Posterior vena cava (tissue), 2 donors: ENCODE data around the gene COTL1. TPM values are rescaled to one million over a fixed set of nuclear protein-coding genes. Genes with fewer than 3 reads are reported as not detected.
"Not testable (repeated sequence)": the region's sequence is repeated elsewhere in the genome, so short reads cannot be mapped to it uniquely, and the experiment has no call there.

Source experiments
- DNase-seq: peaks from one replicate; pipeline ENCODE4 v3.0.0-alpha.2; 2020; ENCODE audit warnings: low spot score
- intact Hi-C, 2 donors: fragments of 100-400 bp; cut with DNase I; formaldehyde crosslinking; loops; one replicate each; pipeline versions ENCODE4 v1.14.1 to v1.14.2; 2022 to 2023
- total RNA-seq, 2 donors: library from RNA; stranded (reverse); fragmentation: NEBNext Ultra II Directional; extraction: Animal tissue kit (Norgen Biotek cat#: 25700); gene quantifications; one replicate each; pipeline ENCODE4 v1.2.1, GENCODE V29; 2021
- donor health status: DM: yes; HTN: yes; CAD: no.
- donor health status: DM: yes; HTN: yes; CAD: no.

Gene COTL1
- total RNA-seq, 2 donors from 2014 or later: 55.0 to 66.0 TPM

DNA sequence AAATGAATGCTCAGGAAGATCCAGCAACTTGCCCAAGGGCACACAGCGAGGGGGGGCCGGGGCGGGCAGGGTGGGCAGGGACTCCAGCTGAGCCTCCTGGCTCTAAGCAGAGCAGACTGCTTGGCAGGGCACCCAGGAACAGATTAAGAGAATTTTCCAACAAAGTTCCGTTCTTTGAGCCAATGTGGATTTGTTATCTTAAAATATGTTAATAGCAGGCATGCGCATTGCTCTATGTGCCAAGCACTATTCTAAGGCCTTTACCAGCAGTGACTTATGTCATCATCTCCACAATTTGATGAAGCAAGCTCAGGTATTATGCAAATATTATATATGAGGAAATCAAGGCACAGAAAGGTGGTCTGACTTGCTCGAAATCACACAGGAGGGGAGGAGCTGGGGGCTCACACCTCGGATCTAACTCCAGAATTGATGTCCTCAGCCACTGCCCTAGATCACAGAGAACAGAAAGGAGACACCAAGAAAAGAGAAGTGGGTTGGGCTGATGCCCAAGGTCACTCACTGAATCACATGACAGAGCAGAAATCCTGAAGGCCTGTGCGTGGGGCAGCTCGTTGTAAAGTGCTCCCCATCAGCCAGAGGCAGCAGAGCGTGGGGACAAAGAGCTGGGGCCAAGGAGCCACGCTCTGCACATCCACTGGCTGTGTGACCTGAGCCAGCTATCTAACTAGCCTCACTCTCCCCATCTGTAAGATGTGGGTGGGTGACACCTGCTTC is 90.2 kb downstream of the COTL1 start:
- DNase-seq: no peak
- intact Hi-C loops: loop anchor here in 1 of 2 donors (5.0 kb wide), 1 partner anchor 90 kb away; the partner anchor contains the start of gene COTL1

DNA sequence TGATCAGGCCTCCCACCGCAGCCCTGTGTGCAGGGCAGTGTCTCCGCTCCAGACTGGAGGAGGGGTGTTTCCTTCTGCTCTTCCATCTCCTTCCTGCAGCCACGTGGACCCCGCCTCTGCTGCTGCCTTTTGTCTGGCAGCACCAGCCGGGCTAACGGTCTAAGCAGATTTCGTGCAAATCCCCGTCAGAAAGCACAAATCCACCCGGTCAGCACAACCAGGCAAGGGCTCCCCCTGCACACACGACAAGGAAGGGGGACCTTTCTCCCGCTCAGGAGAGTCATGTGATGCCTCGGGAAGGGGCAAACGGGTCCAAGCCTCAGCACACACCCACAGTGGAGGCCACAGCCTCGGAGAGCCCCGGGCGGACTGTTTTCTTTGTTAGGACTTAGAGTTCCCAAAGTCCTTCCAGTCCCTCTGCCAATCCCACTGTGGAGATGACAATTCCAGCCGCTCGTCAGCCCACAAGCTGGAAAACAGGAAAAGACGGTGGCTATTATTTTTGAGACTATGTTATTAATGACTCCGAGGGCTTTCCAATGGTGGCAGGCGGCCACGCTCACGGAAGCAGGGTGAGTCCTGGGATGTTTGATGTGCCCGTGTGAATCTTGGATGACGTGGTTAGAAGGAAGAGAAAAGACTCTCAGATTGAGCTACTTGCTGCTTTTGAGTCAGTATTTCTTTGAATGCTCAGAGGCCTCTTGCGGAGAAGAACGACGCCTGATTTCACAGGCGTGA is 90.9 kb downstream of the COTL1 start:
- intact Hi-C loops: loop anchor here in 1 of 2 donors (5.0 kb wide), 1 partner anchor 90 kb away; the partner anchor contains the start of gene COTL1
- DNase-seq: no peak

DNA sequence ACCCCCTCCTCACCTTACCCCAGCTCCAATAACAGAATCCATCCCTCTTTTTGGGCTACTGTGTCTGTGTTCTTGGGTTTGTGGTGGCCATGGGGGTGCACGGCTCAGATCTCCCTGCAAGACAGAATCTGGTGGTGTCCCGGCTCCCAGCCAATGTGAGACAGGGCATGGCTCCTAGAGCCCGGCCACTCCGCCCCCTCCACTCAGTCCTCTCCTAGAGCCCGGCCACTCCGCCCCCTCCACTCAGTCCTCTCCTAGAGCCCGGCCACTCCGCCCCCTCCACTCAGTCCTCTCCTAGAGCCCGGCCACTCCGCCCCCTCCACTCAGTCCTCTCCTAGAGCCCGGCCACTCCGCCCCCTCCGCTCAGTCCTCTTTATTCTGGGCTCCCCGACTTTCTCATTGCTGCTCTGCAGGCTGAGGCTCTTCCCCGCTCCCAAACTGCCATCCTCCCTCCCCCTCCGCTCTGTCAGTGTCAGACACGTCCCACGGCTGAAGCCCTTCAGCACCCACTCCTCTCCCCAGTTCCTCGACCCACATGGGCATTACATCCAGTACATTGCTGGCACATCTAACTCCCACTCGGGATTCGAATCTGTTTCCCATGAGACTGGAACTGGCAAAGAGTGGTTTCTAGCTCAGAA is 92.8 kb downstream of the COTL1 start:
- DNase-seq: not testable (repeated sequence)
- intact Hi-C loops: loop anchor here in 1 of 2 donors (5.0 kb wide), 1 partner anchor 92 kb away; the partner anchor contains the start of gene COTL1

DNA sequence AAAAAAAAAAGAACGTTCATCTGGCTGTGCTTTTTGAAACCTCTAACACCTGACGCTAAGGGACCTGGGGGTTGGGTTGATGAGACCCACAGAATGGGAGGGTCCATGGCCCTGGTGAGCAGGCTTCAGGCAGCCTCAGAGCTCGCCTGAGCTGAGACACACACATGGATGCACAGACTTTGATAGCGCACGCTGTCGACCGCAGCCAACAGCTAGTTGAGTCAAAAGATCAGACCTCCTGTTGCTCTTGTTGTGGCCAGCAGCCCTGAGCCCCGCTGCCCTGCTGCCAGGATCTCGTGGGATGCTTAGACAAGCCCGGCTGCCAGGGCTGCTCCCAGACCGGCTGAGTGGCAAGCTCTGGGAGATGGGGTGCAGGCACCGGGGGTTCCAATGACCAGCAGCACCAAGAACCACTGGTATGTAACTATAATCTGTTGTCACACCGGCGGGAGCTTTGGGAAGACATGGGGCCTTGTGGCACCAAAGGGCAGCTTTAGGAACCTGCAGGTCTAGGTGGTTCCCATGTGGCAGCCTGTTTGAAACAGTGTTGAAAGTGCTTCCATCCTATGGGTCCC is 93.4 kb downstream of the COTL1 start:
- intact Hi-C loops: no loop called here
- DNase-seq: no peak

DNA sequence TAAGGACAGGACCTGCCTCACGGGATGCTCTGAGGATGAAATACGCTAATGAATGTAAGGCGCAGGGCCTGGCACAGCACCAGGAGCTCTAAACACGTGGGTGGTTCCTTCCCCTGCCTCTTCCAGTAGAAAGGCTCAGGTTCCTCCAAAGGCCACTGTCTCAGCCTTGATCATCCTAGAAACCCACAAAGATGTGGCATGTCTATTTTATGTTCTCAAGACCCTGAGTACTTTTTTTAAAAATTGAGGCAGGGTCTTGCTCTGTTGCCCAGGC is 96.4 kb downstream of the COTL1 start:
- DNase-seq: no peak

DNA sequence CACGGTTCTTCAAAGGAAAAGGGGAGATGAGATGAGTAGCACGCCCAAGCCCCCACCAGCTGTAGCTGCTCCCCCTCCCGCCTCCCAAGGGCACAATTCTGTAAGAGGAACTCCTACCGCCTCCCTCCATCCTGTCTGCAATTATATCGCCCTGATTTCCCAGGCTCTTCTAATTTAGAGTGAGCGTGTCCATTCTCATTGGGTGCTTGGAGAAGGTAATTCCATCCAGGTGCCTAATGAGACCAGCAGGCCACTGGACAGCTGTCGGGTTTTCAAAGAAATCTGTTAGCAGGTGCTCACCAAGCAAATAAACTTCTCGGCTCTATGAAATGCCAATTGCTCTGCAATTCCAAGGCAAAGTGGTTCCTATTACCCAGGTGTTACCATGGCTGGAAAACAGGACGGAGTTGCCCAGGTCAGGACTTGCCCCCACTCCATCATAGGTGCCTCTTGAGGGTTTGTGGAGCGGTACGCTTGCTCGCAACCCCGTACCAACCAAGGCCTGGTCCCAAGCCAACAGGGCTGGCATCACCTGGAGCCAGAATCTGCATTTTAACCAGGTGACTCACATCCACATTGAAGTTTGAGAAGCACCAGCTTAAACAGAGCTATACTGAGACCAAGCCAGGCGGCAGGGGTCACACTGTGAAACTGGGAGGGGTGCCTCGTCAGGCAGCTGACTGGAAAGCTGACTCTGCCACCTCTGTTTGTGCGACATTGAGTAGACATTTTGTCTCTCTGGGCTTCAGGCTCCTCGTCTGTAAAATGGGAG is 97.0 kb downstream of the COTL1 start:
- no peak for DNase-seq

More for the DNA sequence above, 96.4 kb downstream of the COTL1 start:
- intact Hi-C loops: no loop called here

DNA sequence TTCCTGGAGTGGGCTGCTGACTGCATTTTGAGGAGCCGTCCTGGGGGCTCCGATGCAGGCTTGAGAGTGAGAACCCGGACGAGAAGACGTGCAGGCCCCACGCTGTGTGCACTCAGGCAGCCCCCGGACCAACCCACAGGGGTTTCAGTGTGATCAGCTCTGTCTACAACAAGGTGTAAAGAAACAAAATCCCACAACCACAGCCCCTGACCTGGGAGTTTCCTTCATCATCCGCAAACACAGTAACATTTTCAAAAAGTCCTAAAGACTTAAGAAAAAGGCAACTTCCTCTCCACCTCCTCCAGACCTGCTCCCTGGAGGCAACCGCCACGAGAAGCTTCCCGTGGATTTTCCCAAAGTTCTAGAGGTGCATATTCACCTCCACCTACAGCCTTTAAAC is 98.0 kb downstream of the COTL1 start:
- intact Hi-C loops: no loop called here
- no peak for DNase-seq

More for the DNA sequence above, 97.0 kb downstream of the COTL1 start:
- intact Hi-C loops: no loop called here

DNA sequence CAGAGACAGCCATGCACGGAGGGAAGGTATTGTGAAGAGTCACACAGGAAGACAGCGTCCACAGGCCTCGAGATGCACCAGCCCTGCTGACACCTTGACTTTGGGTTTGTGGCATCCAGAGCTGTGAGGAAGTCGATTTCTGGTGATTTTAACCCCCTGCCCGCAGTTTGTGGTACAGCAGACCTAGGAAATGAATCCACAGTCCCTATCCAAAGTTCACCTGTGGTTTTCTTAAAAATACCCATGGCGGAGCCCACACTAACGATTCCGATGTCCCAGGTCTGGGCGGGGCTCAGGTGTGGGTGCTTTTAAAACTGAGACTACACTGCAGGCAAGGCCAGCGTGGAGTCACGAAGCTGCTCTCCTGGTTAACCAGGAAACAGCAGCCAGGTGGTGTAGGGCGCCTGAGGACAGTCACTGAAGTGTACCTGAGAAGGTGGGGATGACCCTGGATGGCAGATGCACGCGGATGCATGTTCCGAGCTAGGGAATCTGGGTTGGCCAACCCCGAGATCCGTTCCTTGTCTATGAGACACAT is 99.0 kb downstream of the COTL1 start:
- intact Hi-C loops: no loop called here
- peak; percentile 54 for DNase-seq

DNA sequence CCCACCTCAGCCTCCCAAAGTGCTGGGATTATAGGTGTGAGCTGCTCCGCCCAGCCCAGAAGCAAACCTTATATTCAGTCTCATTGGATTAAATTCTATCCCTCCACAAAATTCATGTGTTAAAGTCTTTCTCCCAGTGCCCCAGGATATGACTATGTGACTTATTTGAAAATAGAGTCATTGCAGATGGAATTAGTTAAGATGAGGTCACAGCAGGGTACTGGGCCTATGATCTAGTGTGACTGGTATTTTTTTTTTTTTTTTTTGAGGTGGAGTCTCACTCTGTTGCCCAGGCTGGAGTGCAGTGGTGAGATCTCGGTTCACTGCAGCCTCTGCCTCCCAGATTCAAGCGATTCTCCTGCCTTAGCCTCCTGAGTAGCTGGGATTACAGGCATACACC is 99.7 kb downstream of the COTL1 start:
- DNase-seq: not testable (repeated sequence)

DNA sequence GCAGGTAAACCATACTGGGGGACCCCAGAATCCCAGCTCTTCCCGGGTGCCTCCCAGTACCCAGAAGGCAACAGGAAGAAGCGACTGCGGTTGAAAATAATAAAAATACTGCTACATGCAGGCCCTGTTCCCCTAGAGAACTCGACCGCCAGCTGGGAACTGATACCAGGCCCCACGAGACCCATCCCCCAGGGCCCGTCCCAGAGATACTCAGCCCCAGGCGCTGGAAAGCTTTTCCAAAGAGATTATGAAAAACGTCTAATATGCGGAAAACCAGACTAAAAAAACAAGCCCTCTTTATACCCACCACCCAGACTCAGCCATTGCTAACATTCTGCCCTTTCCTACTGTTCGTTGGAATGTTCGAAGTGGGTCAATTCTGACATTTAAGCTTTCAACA is 100.5 kb downstream of the COTL1 start:
- intact Hi-C loops: no loop called here
- peak; percentile 40 for DNase-seq

More for the DNA sequence above, 99.7 kb downstream of the COTL1 start:
- intact Hi-C loops: not testable (repeated sequence)

Other genes with a start within 250 kb of the COTL1 start
- under 1 TPM; 0.10 to 0.19 TPM for gene ATP2C2, start 249.5 kb downstream of the COTL1 start, total RNA-seq
- gene MEAK7, start 113.4 kb downstream of the COTL1 start, total RNA-seq: 10 to 100 TPM; 14.0 to 16.7 TPM
- gene KLHL36, start 30.4 kb upstream of the COTL1 start, total RNA-seq: 10 to 100 TPM; 48.5 to 49.4 TPM
- 10 to 100 TPM; 64.3 to 68.1 TPM for gene USP10, start 81.9 kb upstream of the COTL1 start, total RNA-seq
- 100 to 1,000 TPM; 259 to 311 TPM for gene CRISPLD2, start 201.9 kb upstream of the COTL1 start, total RNA-seq